ENCODE results near the gene SLC24A4.

DNA sequence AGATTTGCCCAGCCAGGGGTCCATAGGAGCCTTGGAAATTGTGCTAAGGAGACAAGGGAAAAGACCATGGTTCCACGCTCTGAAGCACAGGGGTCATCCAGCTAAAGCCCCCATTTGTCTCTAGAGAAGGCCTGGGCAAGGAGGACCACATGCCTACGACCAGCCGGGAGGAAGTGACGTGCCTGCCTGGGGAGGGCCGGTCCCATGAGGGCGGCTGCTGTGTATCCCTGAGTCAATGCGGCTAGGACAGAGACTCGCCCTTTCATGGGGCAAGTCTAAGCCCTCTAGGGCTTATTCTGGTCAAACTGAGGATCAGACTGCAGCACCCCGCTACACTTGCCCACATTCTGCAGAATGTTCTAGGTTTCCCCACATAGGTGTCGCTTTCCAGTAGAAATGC lies 170.1 kb downstream of the SLC24A4 start:
- TF ChIP-seq, protein P1, sequence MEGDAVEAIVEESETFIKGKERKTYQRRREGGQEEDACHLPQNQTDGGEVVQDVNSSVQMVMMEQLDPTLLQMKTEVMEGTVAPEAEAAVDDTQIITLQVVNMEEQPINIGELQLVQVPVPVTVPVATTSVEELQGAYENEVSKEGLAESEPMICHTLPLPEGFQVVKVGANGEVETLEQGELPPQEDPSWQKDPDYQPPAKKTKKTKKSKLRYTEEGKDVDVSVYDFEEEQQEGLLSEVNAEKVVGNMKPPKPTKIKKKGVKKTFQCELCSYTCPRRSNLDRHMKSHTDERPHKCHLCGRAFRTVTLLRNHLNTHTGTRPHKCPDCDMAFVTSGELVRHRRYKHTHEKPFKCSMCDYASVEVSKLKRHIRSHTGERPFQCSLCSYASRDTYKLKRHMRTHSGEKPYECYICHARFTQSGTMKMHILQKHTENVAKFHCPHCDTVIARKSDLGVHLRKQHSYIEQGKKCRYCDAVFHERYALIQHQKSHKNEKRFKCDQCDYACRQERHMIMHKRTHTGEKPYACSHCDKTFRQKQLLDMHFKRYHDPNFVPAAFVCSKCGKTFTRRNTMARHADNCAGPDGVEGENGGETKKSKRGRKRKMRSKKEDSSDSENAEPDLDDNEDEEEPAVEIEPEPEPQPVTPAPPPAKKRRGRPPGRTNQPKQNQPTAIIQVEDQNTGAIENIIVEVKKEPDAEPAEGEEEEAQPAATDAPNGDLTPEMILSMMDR (conservative IDR thresholded peaks at IDR 0.05; ENCODE audit: low read depth, low read length), result no peak
- TF ChIP-seq EZH2phosphoT487 (IDR thresholded peaks at IDR 0.05; ENCODE audit: borderline replicate concordance, low read length) (no peak), EZH2 (IDR thresholded peaks at IDR 0.05; ENCODE audit: low read length, unreplicated experiment) (no peak)
